Neural cell (in vitro differentiated cells): ENCODE measurements around the gene ASCC2. TPM values are rescaled to one million over a fixed set of nuclear protein-coding genes. Genes with fewer than 3 reads are reported as not detected.

Experiments
- H2AFZ ChIP-seq: fragments of 200-600, 300-800 bp; sonication (generic), shearing (Covaris generic); 2 replicates; pipeline ENCODE4 v1.6.0; 2014; ENCODE audit warnings: low read depth, mild to moderate bottlenecking, antibody characterized with exemption, low read length, moderate library complexity
- H3F3A ChIP-seq: fragments of 200-600 bp; shearing (Covaris generic); 2 replicates; pipeline ENCODE4 v1.6.1; 2016; ENCODE audit warnings: mild to moderate bottlenecking, moderate library complexity, mixed read lengths, antibody characterized with exemption, low read length; ENCODE audit not compliant: insufficient read depth, poor library complexity, severe bottlenecking
- H3K27ac ChIP-seq: fragments of 200-600, 300-800 bp; sonication (generic), shearing (Covaris generic); 2 replicates; pipeline ENCODE4 v1.5.1; 2014; ENCODE audit warnings: mild to moderate bottlenecking, low read length, moderate library complexity
- H3K27me3 ChIP-seq: fragments of 300-800, 200-600 bp; sonication (generic), shearing (Covaris generic); 2 replicates; pipeline ENCODE4 v1.6.0; 2014; ENCODE audit warnings: mild to moderate bottlenecking, low read depth, low read length, moderate library complexity; ENCODE audit not compliant: insufficient read depth
- H3K36me3 ChIP-seq: fragments of 300-800, 200-600 bp; sonication (generic), shearing (Covaris generic); 2 replicates; pipeline ENCODE4 v1.5.1; 2014; ENCODE audit warnings: mild to moderate bottlenecking, antibody characterized with exemption, low read length, moderate library complexity; ENCODE audit not compliant: insufficient read depth
- H3K4me2 ChIP-seq: fragments of 300-800, 200-600 bp; sonication (generic), shearing (Covaris generic); 2 replicates; pipeline ENCODE4 v1.6.0; 2014; ENCODE audit warnings: mild to moderate bottlenecking, low read length
- H3K4me3 ChIP-seq: fragments of 300-800, 200-600 bp; sonication (generic), shearing (Covaris generic); 2 replicates; pipeline ENCODE4 v1.5.1; 2014; ENCODE audit warnings: mild to moderate bottlenecking, low read length, moderate library complexity
- H3K79me2 ChIP-seq: fragments of 200-600 bp; shearing (Covaris generic); replicated peaks from 2 replicates; pipeline ENCODE4 v1.6.0; 2014; ENCODE audit warnings: mild to moderate bottlenecking, low read length, moderate library complexity; ENCODE audit not compliant: insufficient read depth
- H3K9ac ChIP-seq: fragments of 300-800, 200-600 bp; sonication (generic), shearing (Covaris generic); 2 replicates; pipeline ENCODE4 v1.6.1; 2016; ENCODE audit warnings: mild to moderate bottlenecking, low read length, mixed read lengths
- H3K9me2 ChIP-seq: fragments of 200-600 bp; shearing (Covaris generic); 2 replicates; pipeline ENCODE4 v1.6.1; 2016; ENCODE audit warnings: mild to moderate bottlenecking, low read length, mixed read lengths; ENCODE audit not compliant: insufficient read depth
- H3K9me3 ChIP-seq: fragments of 200-600, 300-800 bp; sonication (generic), shearing (Covaris generic); 2 replicates; pipeline ENCODE4 v1.6.1; 2016; ENCODE audit warnings: mild to moderate bottlenecking, mixed run types, low read length, moderate library complexity, mixed read lengths
- H4K20me1 ChIP-seq: fragments of 200-600 bp; shearing (Covaris generic); 2 replicates; pipeline ENCODE4 v1.6.1; 2016; ENCODE audit warnings: mild to moderate bottlenecking, mixed run types; ENCODE audit not compliant: insufficient read depth
- CTCF ChIP-seq: fragments of 450-650 bp; IDR thresholded peaks from 2 replicates; pipeline ENCODE4 v1.5.1; 2014; ENCODE audit warnings: antibody characterized with exemption, mild to moderate bottlenecking, moderate library complexity; ENCODE audit not compliant: poor library complexity, severe bottlenecking
- EP300 ChIP-seq: fragments of 450-650 bp; conservative IDR thresholded peaks from 2 replicates; pipeline ENCODE4 v1.6.1; 2014; ENCODE audit warnings: antibody characterized with exemption, mild to moderate bottlenecking, moderate library complexity; ENCODE audit not compliant: poor library complexity, severe bottlenecking
- EZH2 ChIP-seq: fragments of 200-600, 300-800 bp; shearing (Covaris generic), sonication (generic); IDR thresholded peaks from 2 replicates; pipeline ENCODE4 v1.6.1; 2014; ENCODE audit warnings: antibody characterized with exemption, low read length, borderline replicate concordance, mild to moderate bottlenecking; ENCODE audit not compliant: insufficient read depth, poor library complexity, severe bottlenecking
- POLR2AphosphoS5 ChIP-seq: IDR thresholded peaks from 2 replicates; pipeline ENCODE4 v1.6.1; 2012
- SMC3 ChIP-seq: fragments of 450-650 bp; conservative IDR thresholded peaks from 2 replicates; pipeline ENCODE4 v1.6.1; 2014; ENCODE audit warnings: antibody characterized with exemption, mild to moderate bottlenecking, moderate library complexity; ENCODE audit not compliant: poor library complexity
- polyA plus RNA-seq: library from polyadenylated mRNA; depleted of rRNA; stranded (reverse); fragments of >200 nt; gene quantifications from 2 replicates; pipeline ENCODE4 v1.2.3, GENCODE V29; 2014
- TF ChIP-seq, protein P1 (sequence below): IDR thresholded peaks from 2 replicates; pipeline ENCODE4 v1.6.1; 2012; ENCODE audit warnings: borderline replicate concordance

ASCC2 gene
- polyA plus RNA-seq, 1 donor from 2014 or later: 26.2 TPM

GRCh38 chr22:29799217-29799680 lies 38.8 kb downstream of the ASCC2 start:
- no peaks in the 10 kb centered on the region for H3K79me2 ChIP-seq
- no peaks in the 10 kb centered on the region for H3K9me3 ChIP-seq
- no peaks in the 10 kb centered on the region for H3K9me2 ChIP-seq
- no peaks in the 10 kb centered on the region for H3F3A ChIP-seq
- H3K9ac ChIP-seq: no peak overlapping the region
- H2AFZ ChIP-seq: no peak overlapping the region
- H4K20me1 ChIP-seq: no peaks in the 10 kb centered on the region
- no peak overlapping the region for H3K4me3 ChIP-seq
- H3K27ac ChIP-seq: no peak overlapping the region
- peaks cover 10% of the 10 kb centered on the region for H3K36me3 ChIP-seq
- no peak for TF ChIP-seq CTCF
- TF ChIP-seq, protein P1, sequence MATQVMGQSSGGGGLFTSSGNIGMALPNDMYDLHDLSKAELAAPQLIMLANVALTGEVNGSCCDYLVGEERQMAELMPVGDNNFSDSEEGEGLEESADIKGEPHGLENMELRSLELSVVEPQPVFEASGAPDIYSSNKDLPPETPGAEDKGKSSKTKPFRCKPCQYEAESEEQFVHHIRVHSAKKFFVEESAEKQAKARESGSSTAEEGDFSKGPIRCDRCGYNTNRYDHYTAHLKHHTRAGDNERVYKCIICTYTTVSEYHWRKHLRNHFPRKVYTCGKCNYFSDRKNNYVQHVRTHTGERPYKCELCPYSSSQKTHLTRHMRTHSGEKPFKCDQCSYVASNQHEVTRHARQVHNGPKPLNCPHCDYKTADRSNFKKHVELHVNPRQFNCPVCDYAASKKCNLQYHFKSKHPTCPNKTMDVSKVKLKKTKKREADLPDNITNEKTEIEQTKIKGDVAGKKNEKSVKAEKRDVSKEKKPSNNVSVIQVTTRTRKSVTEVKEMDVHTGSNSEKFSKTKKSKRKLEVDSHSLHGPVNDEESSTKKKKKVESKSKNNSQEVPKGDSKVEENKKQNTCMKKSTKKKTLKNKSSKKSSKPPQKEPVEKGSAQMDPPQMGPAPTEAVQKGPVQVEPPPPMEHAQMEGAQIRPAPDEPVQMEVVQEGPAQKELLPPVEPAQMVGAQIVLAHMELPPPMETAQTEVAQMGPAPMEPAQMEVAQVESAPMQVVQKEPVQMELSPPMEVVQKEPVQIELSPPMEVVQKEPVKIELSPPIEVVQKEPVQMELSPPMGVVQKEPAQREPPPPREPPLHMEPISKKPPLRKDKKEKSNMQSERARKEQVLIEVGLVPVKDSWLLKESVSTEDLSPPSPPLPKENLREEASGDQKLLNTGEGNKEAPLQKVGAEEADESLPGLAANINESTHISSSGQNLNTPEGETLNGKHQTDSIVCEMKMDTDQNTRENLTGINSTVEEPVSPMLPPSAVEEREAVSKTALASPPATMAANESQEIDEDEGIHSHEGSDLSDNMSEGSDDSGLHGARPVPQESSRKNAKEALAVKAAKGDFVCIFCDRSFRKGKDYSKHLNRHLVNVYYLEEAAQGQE: no peak
- TF ChIP-seq EZH2: no peak
- TF ChIP-seq SMC3: no peak
- no peaks in the 10 kb centered on the region for H3K27me3 ChIP-seq
- H3K4me2 ChIP-seq: no peak overlapping the region

GRCh38 chr22:29798801-29799200 lies 39.3 kb downstream of the ASCC2 start:
- Histone ChIP-seq H3K4me2 (no peak overlapping the region), H3K9me2 (no peaks in the 10 kb centered on the region), H3K9me3 (no peaks in the 10 kb centered on the region), H3F3A (no peaks in the 10 kb centered on the region), H3K27ac (no peak overlapping the region), H3K4me3 (no peak overlapping the region), H3K79me2 (no peaks in the 10 kb centered on the region), H3K27me3 (no peaks in the 10 kb centered on the region), H3K36me3 (peaks cover 10% of the 10 kb centered on the region), H3K9ac (no peak overlapping the region), H4K20me1 (no peaks in the 10 kb centered on the region), H2AFZ (no peak overlapping the region)
- TF ChIP-seq, protein P1: no peak
- TF ChIP-seq POLR2AphosphoS5: no peak
- no peak for TF ChIP-seq EP300
- no peak for TF ChIP-seq SMC3
